Iris pigment epithelial cell (primary cell): ENCODE data around the gene ITCH.
A peak's percentile ranks its signal among the peaks of the same experiment; 100 is the strongest.

ENCODE experiments used
- DNase-seq: peaks from one replicate; pipeline ENCODE4 v3.0.0-alpha.2; 2011; ENCODE audit warnings: low read depth

Gene ITCH

GRCh38 chr20:34532320-34532719, 169.2 kb downstream of the ITCH start:
- DNase-seq: no peak

GRCh38 chr20:34532756-34533155, 169.7 kb downstream of the ITCH start:
- no peak for DNase-seq

- no peak for DNase-seq
Measured at GRCh38 chr20:34534391-34535165, 171.5 kb downstream of the ITCH start.

GRCh38 chr20:34535301-34535840, 172.3 kb downstream of the ITCH start:
- no peak for DNase-seq

GRCh38 chr20:34535857-34536256, 172.8 kb downstream of the ITCH start:
- no peak for DNase-seq

- peak; percentile 28 for DNase-seq
Measured at GRCh38 chr20:34536798-34537394, 173.8 kb downstream of the ITCH start.

- no peak for DNase-seq
Measured at GRCh38 chr20:34537651-34538050, 174.6 kb downstream of the ITCH start.

GRCh38 chr20:34538671-34539123, 175.6 kb downstream of the ITCH start:
- DNase-seq: peak; percentile 70

- DNase-seq: no peak
Measured at GRCh38 chr20:34539756-34540155, 176.7 kb downstream of the ITCH start.

- no peak for DNase-seq
Measured at GRCh38 chr20:34540596-34541263, 177.7 kb downstream of the ITCH start.

- no peak for DNase-seq
Measured at GRCh38 chr20:34541264-34541901, 178.3 kb downstream of the ITCH start.

- DNase-seq: no peak
Measured at GRCh38 chr20:34541917-34542316, 178.8 kb downstream of the ITCH start.

GRCh38 chr20:34542439-34542838, 179.4 kb downstream of the ITCH start:
- no peak for DNase-seq

- DNase-seq: no peak
Measured at GRCh38 chr20:34543463-34544056, 180.5 kb downstream of the ITCH start.

- DNase-seq: no peak
Measured at GRCh38 chr20:34544109-34544796, 181.2 kb downstream of the ITCH start.

GRCh38 chr20:34546751-34547181, 183.7 kb downstream of the ITCH start:
- no peak for DNase-seq

- DNase-seq: no peak
Measured at GRCh38 chr20:34547844-34548613, 185.0 kb downstream of the ITCH start.

GRCh38 chr20:34549291-34549928, 186.3 kb downstream of the ITCH start:
- DNase-seq: peak; percentile 22

- no peak for DNase-seq
Measured at GRCh38 chr20:34549929-34550305, 186.8 kb downstream of the ITCH start.

- DNase-seq: no peak
Measured at GRCh38 chr20:34552569-34552968, 189.5 kb downstream of the ITCH start.
